RWPE2 (cell line): ENCODE data around the gene TMEM178A.
A peak's percentile ranks its signal among the peaks of the same experiment; 100 is the strongest.

Source experiments
- ATAC-seq: fragments of 200-7000 bp; cut with Tn5 transposase; 3 replicates; pipeline ENCODE4 v1.9.1; 2021; ENCODE audit warnings: low read depth
- DNase-seq: peaks from one replicate; pipeline ENCODE4 v3.0.0-alpha.2; 2020; ENCODE audit warnings: low spot score
- H3K27ac ChIP-seq: fragments of 450-650 bp; 2 replicates; pipeline ENCODE4 v1.5.1; 2017; ENCODE audit warnings: mild to moderate bottlenecking; ENCODE audit not compliant: poor library complexity, severe bottlenecking
- H3K27me3 ChIP-seq: fragments of 250-450 bp; sonication (Bioruptor Pico); 2 replicates; pipeline ENCODE4 v1.5.1; 2021; ENCODE audit warnings: mild to moderate bottlenecking, moderate library complexity; ENCODE audit not compliant: insufficient read depth, poor library complexity, severe bottlenecking
- H3K36me3 ChIP-seq: fragments of 250-450 bp; sonication (Bioruptor Pico); 2 replicates; pipeline ENCODE4 v1.5.1; 2020; ENCODE audit warnings: low read depth, mild to moderate bottlenecking, moderate library complexity
- H3K4me1 ChIP-seq: fragments of 250-450 bp; sonication (Bioruptor Pico); 2 replicates; pipeline ENCODE4 v1.5.1; 2021; ENCODE audit warnings: mild to moderate bottlenecking, moderate library complexity; ENCODE audit not compliant: insufficient read depth, poor library complexity, severe bottlenecking
- H3K4me3 ChIP-seq: fragments of 250-450 bp; sonication (Bioruptor Pico); 2 replicates; pipeline ENCODE4 v1.5.1; 2021; ENCODE audit warnings: mild to moderate bottlenecking, moderate library complexity; ENCODE audit not compliant: severe bottlenecking
- H3K9me3 ChIP-seq: fragments of 250-450 bp; sonication (Bioruptor Pico); 2 replicates; pipeline ENCODE4 v1.5.1; 2021; ENCODE audit warnings: mild to moderate bottlenecking, moderate library complexity; ENCODE audit not compliant: severe bottlenecking
- TF ChIP-seq, protein P1 (sequence below): fragments of 450-650 bp; IDR thresholded peaks from one replicate; pipeline ENCODE4 v1.5.1; 2017; ENCODE audit warnings: mild to moderate bottlenecking, moderate library complexity; ENCODE audit not compliant: poor library complexity, severe bottlenecking

TMEM178A gene

DNA sequence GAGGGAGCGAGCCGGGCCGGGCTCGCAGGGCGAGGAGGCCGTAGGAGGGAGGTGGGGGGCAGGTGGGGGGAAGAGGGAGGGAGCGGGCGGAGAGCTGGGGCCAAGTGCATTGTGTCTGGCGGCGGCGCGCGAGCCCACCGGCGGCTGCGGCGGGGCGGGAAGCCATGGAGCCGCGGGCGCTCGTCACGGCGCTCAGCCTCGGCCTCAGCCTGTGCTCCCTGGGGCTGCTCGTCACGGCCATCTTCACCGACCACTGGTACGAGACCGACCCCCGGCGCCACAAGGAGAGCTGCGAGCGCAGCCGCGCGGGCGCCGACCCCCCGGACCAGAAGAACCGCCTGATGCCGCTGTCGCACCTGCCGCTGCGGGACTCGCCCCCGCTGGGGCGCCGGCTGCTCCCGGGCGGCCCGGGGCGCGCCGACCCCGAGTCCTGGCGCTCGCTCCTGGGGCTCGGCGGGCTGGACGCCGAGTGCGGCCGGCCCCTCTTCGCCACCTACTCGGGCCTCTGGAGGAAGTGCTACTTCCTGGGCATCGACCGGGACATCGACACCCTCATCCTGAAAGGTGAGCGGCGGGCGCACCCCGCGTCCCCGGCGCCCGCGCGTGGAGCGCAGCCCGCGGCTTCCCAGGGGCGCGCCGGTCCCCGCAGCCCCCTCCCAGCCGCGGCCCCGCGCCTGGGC, at the start of gene TMEM178A:
TSS of gene TMEM178A (plus strand) at position 107 of the 680 bp plus-strand sequence. CDS start at position 165, 58 bp downstream.
- TF ChIP-seq, protein P1, sequence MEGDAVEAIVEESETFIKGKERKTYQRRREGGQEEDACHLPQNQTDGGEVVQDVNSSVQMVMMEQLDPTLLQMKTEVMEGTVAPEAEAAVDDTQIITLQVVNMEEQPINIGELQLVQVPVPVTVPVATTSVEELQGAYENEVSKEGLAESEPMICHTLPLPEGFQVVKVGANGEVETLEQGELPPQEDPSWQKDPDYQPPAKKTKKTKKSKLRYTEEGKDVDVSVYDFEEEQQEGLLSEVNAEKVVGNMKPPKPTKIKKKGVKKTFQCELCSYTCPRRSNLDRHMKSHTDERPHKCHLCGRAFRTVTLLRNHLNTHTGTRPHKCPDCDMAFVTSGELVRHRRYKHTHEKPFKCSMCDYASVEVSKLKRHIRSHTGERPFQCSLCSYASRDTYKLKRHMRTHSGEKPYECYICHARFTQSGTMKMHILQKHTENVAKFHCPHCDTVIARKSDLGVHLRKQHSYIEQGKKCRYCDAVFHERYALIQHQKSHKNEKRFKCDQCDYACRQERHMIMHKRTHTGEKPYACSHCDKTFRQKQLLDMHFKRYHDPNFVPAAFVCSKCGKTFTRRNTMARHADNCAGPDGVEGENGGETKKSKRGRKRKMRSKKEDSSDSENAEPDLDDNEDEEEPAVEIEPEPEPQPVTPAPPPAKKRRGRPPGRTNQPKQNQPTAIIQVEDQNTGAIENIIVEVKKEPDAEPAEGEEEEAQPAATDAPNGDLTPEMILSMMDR, result no peak
- Histone ChIP-seq H3K9me3 (no peaks in the 10 kb centered on the region), H3K4me1 (no peaks in the 10 kb centered on the region), H3K36me3 (no peaks in the 10 kb centered on the region), H3K27me3 (peaks cover 52% of the 10 kb centered on the region), H3K4me3 (peak within 1 kb of the TSS; percentile 36), H3K27ac (no peak within 1 kb of the TSS)
- DNase-seq (no peak), ATAC-seq (peak; percentile 60)

DNA sequence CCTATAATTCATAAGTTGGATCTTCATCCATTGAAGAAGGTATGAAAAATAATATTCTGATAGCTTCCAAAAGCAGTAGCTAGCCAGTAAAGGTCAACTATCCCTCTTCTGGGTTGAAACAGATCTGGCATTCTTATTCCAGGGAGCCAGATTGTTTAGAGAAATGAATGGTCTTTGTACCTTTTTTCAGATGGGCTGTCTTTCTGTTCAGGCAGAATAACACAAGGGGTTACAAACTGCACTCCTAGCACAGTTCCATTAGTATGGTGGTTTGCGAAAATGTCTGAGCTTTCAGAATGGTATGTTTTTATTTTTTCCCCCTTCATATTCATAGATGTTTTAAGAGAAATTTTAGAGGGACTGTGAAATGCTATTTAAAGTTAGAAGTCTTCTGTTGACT, 47.5 kb upstream of the TMEM178A start:
- no peak for ATAC-seq
- TF ChIP-seq, protein P1, result no peak
- Histone ChIP-seq H3K27me3 (no peaks in the 10 kb centered on the region), H3K36me3 (no peaks in the 10 kb centered on the region), H3K4me1 (peaks cover 6% of the 10 kb centered on the region), H3K4me3 (no peak overlapping the region), H3K9me3 (no peaks in the 10 kb centered on the region), H3K27ac (no peak overlapping the region)
- no peak for DNase-seq

DNA sequence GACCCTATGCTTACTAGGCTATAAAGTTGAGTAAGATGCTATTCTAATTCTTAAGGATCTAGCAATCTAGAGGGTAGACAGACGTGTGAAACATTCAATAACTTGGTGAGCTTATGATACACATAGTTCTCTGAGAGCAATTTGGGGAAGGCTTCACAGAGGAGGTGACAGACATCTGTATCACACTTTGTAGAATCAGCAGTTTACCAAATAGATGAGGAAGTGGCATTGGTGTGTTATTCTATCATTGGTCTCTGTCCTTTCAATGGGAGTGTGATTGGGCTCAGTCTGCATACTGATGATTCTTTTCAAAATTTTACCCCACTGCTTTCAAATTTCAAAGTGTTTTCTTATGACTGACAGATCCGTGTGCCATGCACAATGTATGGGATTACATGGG, 47.0 kb upstream of the TMEM178A start:
- H3K9me3 ChIP-seq, result no peaks in the 10 kb centered on the region
- no peak for ATAC-seq
- peaks cover 6% of the 10 kb centered on the region for H3K4me1 ChIP-seq
- DNase-seq, result no peak
- H3K27ac ChIP-seq, result no peak overlapping the region
- no peaks in the 10 kb centered on the region for H3K27me3 ChIP-seq
- no peak overlapping the region for H3K4me3 ChIP-seq
- no peaks in the 10 kb centered on the region for H3K36me3 ChIP-seq
- TF ChIP-seq, protein P1, result no peak

DNA sequence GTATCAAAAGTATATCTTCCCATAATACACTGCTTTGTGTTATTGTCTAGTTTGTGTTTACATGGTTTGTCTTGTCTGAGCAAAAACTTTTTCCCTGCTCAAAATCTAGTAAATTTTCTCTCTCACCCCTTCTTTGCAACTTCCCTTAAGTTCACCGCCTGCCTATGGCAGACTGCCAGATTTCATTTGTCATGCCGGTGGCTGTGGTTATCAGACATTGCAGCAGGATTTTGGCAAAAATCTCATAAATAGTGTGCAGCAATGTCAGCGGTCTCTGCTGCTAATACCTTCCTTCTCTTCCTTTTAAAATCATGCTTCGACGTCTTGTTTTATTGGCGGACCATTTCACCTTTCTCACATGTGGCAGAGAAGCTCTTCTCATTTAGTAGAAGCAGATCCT, 45.6 kb upstream of the TMEM178A start:
- no peak overlapping the region for H3K27ac ChIP-seq
- H3K4me1 ChIP-seq, result peaks cover 6% of the 10 kb centered on the region
- H3K9me3 ChIP-seq, result no peaks in the 10 kb centered on the region
- peak; percentile 72 for DNase-seq
- TF ChIP-seq, protein P1, result no peak
- ATAC-seq, result peak; percentile 75
- no peaks in the 10 kb centered on the region for H3K27me3 ChIP-seq
- no peaks in the 10 kb centered on the region for H3K36me3 ChIP-seq
- H3K4me3 ChIP-seq, result no peak overlapping the region

DNA sequence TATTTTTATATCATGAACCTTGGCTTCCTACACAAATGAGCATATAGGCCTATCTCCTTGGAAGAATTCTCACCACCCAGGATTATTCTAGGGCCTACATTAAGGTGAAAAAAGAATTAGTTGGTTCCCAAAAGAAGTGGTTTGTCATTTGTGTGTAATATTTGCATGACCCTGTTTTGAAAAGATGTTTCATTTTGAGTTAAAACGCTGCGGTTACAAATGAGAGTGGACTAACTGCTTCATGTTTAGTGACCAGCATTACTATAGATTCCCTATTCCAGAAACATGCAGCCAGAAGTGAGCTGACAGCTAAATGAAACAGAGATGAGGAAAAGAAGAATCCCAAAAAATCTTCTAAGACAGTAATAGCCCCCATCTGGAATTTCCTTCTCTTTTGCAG, 44.1 kb upstream of the TMEM178A start:
- H3K4me1 ChIP-seq, result peaks cover 6% of the 10 kb centered on the region
- H3K27ac ChIP-seq, result no peak overlapping the region
- TF ChIP-seq, protein P1, result no peak
- no peak for ATAC-seq
- no peaks in the 10 kb centered on the region for H3K9me3 ChIP-seq
- H3K27me3 ChIP-seq, result no peaks in the 10 kb centered on the region
- no peak overlapping the region for H3K4me3 ChIP-seq
- no peaks in the 10 kb centered on the region for H3K36me3 ChIP-seq
- no peak for DNase-seq
